ENCODE measurements around the gene TULP4.

Gene TULP4

DNA sequence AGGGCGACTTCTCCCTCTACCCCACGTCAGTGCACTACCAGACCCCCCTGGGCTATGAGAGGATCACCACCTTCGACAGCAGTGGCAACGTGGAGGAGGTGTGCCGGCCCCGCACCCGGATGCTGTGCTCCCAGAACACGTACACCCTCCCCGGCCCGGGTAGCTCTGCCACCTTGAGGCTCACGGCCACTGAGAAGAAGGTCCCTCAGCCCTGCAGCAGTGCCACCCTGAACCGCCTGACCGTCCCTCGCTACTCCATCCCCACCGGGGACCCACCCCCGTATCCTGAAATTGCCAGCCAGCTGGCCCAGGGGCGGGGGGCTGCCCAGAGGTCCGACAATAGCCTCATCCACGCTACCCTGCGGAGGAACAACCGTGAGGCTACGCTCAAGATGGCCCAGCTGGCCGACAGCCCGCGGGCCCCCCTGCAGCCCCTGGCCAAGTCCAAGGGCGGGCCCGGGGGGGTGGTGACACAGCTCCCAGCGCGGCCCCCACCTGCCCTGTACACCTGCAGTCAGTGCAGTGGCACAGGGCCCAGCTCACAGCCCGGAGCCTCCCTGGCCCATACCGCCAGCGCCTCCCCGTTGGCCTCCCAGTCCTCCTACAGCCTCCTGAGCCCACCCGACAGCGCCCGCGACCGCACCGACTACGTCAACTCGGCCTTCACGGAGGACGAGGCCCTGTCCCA lies 190.1 kb downstream of the TULP4 start:
- TF ChIP-seq, protein P1, sequence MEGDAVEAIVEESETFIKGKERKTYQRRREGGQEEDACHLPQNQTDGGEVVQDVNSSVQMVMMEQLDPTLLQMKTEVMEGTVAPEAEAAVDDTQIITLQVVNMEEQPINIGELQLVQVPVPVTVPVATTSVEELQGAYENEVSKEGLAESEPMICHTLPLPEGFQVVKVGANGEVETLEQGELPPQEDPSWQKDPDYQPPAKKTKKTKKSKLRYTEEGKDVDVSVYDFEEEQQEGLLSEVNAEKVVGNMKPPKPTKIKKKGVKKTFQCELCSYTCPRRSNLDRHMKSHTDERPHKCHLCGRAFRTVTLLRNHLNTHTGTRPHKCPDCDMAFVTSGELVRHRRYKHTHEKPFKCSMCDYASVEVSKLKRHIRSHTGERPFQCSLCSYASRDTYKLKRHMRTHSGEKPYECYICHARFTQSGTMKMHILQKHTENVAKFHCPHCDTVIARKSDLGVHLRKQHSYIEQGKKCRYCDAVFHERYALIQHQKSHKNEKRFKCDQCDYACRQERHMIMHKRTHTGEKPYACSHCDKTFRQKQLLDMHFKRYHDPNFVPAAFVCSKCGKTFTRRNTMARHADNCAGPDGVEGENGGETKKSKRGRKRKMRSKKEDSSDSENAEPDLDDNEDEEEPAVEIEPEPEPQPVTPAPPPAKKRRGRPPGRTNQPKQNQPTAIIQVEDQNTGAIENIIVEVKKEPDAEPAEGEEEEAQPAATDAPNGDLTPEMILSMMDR (IDR thresholded peaks at IDR 0.05; ENCODE audit: extremely low read depth, missing control alignments), result no peak
- DNase-seq (ENCODE audit: low spot score), result no peak

DNA sequence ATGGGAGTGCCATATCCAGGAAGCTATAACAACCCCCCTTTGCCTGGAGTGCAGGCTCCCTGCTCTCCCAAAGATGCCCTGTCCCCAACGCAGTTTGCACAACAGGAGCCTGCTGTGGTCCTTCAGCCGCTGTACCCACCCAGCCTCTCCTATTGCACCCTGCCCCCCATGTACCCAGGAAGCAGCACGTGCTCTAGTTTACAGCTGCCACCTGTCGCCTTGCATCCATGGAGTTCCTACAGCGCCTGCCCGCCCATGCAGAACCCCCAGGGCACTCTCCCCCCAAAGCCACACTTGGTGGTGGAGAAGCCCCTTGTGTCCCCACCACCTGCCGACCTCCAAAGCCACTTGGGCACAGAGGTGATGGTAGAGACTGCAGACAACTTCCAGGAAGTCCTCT lies 191.0 kb downstream of the TULP4 start:
- DNase-seq (ENCODE audit: low spot score), result no peak

GRCh38 chr6:158503846-158504245 lies 191.6 kb downstream of the TULP4 start:
- DNase-seq (ENCODE audit: low spot score), result no peak
- TF ChIP-seq, protein P1 (IDR thresholded peaks at IDR 0.05; ENCODE audit: extremely low read depth, missing control alignments), result no peak

More for the DNA sequence above, 191.0 kb downstream of the TULP4 start:
- TF ChIP-seq, protein P1 (IDR thresholded peaks at IDR 0.05; ENCODE audit: extremely low read depth, missing control alignments), result no peak

GRCh38 chr6:158505194-158505593 lies 192.9 kb downstream of the TULP4 start:
- TF ChIP-seq, protein P1 (IDR thresholded peaks at IDR 0.05; ENCODE audit: extremely low read depth, missing control alignments), result no peak
- DNase-seq (ENCODE audit: low spot score), result no peak

GRCh38 chr6:158506601-158507000 lies 194.3 kb downstream of the TULP4 start:
- TF ChIP-seq, protein P1 (IDR thresholded peaks at IDR 0.05; ENCODE audit: extremely low read depth, missing control alignments), result no peak
- no peak for DNase-seq (ENCODE audit: low spot score)

DNA sequence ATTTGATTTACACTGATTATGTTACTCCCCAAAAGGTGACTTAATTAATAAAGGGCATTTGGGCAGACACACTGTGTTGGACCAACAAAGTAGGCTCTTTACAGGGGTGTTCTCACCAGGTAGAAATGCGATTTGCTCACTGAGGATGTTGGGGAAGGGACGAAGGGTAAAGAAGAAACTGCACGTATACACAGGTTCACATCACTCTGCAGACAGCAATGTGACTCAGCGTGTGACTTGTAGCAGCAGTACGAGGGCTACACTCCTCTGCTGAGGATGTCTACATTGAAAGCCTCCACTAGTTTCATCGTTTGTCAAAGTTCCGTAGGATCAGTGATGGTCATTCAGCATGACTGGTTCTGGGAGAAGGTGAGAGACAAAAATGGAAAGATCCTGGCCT lies 194.9 kb downstream of the TULP4 start:
- no peak for DNase-seq (ENCODE audit: low spot score)
- TF ChIP-seq, protein P1 (IDR thresholded peaks at IDR 0.05; ENCODE audit: extremely low read depth, missing control alignments), result no peak

DNA sequence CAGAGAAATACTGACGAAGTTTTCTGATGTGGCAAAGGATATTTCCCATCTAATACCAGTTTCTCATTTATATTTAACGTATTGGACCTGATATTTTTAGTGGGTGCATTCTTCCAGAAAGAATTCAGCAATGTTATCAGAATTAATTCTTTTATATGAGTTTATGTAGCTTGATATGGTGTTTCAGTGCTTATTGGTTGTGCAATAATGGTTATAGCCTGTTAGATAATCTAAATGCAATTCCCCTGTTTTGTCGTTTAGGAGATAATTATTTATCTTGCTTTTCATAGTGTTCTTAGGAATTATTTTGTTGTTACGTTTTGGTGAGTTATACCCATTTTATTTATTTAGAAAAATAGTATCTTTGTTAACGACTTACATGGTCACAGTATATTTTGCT lies 196.2 kb downstream of the TULP4 start:
- TF ChIP-seq, protein P1 (IDR thresholded peaks at IDR 0.05; ENCODE audit: extremely low read depth, missing control alignments), result no peak
- DNase-seq (ENCODE audit: low spot score), result no peak

Data from GM20000 (cell line).